Measurements from ENCODE around the gene SYNE2. TPM values are rescaled to one million over a fixed set of nuclear protein-coding genes. Genes with fewer than 3 reads are reported as not detected.
"Not testable (repeated sequence)": the region's sequence is repeated elsewhere in the genome, so short reads cannot be mapped to it uniquely, and the experiment has no call there.

The SYNE2 gene
- total RNA-seq, 1 donor from 2014 or later, result 121 TPM

DNA sequence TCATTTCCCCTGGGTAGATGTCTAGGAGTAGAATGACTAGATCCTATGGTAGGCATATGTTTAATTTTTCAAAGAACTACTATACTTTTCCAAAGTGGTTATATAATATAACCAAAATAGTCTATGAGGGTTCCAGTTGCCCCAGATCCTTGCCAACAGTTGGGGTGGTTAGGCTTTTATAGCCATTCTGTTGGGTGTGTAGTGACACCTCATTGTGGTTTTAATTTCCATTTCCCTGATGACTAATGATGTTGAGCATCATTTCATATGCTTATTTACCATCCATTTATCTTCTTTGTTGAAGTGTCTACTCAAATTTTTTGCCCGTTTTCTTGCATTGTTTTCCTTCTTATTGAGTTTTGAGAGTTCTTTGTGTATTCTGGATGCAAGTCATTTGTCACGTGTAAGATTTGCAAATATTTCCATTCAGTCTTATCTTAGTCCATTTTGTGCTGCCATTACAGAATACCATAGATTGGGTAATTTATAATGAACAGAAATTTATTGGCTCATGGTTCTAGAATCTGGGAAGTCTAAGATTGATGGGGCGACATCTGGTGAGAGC, 4.7 kb downstream of the SYNE2 start:
- ATAC-seq, result no peak
- DNase-seq, result no peak
- peaks cover 19% of the 10 kb centered on the region for H3K4me1 ChIP-seq
- no peak overlapping the region for H3K27ac ChIP-seq
- H3K4me3 ChIP-seq, result no peak overlapping the region
- TF ChIP-seq, protein P1, sequence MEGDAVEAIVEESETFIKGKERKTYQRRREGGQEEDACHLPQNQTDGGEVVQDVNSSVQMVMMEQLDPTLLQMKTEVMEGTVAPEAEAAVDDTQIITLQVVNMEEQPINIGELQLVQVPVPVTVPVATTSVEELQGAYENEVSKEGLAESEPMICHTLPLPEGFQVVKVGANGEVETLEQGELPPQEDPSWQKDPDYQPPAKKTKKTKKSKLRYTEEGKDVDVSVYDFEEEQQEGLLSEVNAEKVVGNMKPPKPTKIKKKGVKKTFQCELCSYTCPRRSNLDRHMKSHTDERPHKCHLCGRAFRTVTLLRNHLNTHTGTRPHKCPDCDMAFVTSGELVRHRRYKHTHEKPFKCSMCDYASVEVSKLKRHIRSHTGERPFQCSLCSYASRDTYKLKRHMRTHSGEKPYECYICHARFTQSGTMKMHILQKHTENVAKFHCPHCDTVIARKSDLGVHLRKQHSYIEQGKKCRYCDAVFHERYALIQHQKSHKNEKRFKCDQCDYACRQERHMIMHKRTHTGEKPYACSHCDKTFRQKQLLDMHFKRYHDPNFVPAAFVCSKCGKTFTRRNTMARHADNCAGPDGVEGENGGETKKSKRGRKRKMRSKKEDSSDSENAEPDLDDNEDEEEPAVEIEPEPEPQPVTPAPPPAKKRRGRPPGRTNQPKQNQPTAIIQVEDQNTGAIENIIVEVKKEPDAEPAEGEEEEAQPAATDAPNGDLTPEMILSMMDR (IDR thresholded peaks at IDR 0.05), result no peak
- no peaks in the 10 kb centered on the region for H3K27me3 ChIP-seq
- intact Hi-C loops (cut with DNase I), result no loop called here
- H3K36me3 ChIP-seq, result no peaks in the 10 kb centered on the region
- H3K9me3 ChIP-seq, result no peaks in the 10 kb centered on the region

DNA sequence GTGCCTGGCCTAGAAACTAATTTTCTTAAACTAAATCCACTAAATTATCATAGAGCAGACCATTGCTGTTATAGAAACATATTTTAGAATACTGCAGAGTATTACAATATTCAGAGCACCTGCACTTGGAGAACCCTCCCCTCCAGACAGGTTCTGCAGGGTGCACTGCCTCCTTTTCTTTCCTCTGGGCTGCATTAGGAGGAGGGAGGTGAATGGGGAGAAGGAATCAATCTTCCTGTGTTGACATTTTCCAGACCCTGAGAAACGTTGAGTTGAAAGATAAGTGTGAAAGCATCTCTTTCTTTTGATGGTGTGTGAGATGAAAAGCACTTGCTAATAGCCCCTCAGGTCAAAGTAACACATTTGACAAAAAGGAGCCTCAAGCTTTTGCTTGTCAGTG, 7.3 kb downstream of the SYNE2 start:
- peaks cover 12% of the 10 kb centered on the region for H3K4me1 ChIP-seq
- no peak for DNase-seq
- no peak overlapping the region for H3K27ac ChIP-seq
- H3K4me3 ChIP-seq, result no peak overlapping the region
- no peaks in the 10 kb centered on the region for H3K27me3 ChIP-seq
- TF ChIP-seq, protein P1 (IDR thresholded peaks at IDR 0.05), result no peak
- no peaks in the 10 kb centered on the region for H3K36me3 ChIP-seq
- intact Hi-C loops (cut with DNase I), result no loop called here
- H3K9me3 ChIP-seq, result no peaks in the 10 kb centered on the region
- no peak for ATAC-seq

DNA sequence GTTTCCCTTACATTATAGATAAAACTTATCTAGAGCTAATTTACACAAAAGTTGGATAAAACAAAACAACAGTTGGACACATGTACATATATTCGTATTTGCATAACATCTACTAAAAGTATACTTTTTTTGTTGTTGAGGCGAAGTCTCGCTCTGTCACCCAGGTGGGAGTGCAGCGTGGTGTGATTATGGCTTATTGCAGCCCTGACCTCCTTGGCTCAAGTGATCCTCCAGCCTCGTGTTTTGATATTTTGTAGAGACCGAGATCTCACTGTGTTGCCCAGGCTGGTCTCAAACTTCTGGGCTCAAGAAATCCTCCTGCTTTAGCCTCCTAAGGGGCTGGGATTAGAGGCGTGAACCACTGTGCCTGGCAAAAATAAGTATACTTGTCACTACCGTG, 9.4 kb downstream of the SYNE2 start:
- intact Hi-C loops (cut with DNase I), result no loop called here
- no peak overlapping the region for H3K27ac ChIP-seq

DNA sequence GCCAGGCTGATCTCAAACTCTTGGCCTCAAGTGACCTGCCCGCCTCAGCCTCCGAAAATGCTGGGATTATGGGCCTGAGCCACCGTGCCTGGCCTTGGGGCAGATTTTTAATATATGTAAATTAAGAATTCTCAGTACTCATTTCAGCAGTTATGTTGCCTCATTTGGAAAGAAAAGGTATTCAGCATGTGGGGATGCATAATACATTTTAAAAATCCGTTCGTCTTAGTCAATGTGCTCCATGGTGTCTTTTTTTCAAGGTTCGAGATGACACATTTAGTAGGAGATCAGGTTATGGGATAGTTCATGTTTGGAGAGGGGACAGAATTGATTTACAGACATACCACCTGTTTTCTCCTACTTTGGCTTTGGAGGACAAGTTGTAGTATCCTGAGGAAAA, 10.2 kb downstream of the SYNE2 start:
- no peaks in the 10 kb centered on the region for H3K9me3 ChIP-seq
- H3K27ac ChIP-seq, result no peak overlapping the region
- TF ChIP-seq, protein P1 (IDR thresholded peaks at IDR 0.05), result no peak
- H3K4me3 ChIP-seq, result no peak overlapping the region
- peaks cover under 1% of the 10 kb centered on the region for H3K4me1 ChIP-seq
- DNase-seq (no peak), ATAC-seq (no peak)
- intact Hi-C loops (cut with DNase I), result no loop called here
- no peaks in the 10 kb centered on the region for H3K27me3 ChIP-seq
- H3K36me3 ChIP-seq, result no peaks in the 10 kb centered on the region

More for the DNA sequence above, 9.4 kb downstream of the SYNE2 start:
- ATAC-seq (no peak), DNase-seq (no peak)
- H3K4me3 ChIP-seq, result no peak overlapping the region
- H3K4me1 ChIP-seq, result no peaks in the 10 kb centered on the region
- TF ChIP-seq, protein P1 (IDR thresholded peaks at IDR 0.05), result no peak
- H3K27me3 ChIP-seq, result no peaks in the 10 kb centered on the region
- H3K9me3 ChIP-seq, result no peaks in the 10 kb centered on the region
- no peaks in the 10 kb centered on the region for H3K36me3 ChIP-seq

DNA sequence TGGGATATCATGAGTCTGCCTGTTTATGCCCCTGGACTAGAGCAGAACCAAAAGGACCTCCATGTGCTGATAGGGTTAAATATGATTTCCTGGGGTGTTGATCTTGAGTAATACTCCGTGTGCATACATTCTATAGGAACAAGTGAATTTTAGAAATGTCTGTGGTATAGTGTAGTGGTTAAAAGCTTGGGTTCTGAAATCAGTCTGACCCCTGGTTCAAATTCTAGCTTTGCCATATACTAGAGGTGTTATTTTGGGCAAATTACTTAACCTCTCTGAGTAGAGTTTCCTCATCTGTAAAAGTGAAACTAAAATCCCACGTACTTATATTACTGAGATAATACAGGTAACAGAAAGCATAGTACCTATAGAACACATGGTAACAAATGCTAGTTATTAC, 12.0 kb downstream of the SYNE2 start:
- H3K4me3 ChIP-seq, result peak overlapping the region; percentile 34
- peak overlapping the region; percentile 84 for H3K27ac ChIP-seq
- H3K9me3 ChIP-seq; DNase-seq; intact Hi-C loops (cut with DNase I); H3K36me3 ChIP-seq; H3K27me3 ChIP-seq; H3K4me1 ChIP-seq: not testable (repeated sequence)
- ATAC-seq, result peak; percentile 45

DNA sequence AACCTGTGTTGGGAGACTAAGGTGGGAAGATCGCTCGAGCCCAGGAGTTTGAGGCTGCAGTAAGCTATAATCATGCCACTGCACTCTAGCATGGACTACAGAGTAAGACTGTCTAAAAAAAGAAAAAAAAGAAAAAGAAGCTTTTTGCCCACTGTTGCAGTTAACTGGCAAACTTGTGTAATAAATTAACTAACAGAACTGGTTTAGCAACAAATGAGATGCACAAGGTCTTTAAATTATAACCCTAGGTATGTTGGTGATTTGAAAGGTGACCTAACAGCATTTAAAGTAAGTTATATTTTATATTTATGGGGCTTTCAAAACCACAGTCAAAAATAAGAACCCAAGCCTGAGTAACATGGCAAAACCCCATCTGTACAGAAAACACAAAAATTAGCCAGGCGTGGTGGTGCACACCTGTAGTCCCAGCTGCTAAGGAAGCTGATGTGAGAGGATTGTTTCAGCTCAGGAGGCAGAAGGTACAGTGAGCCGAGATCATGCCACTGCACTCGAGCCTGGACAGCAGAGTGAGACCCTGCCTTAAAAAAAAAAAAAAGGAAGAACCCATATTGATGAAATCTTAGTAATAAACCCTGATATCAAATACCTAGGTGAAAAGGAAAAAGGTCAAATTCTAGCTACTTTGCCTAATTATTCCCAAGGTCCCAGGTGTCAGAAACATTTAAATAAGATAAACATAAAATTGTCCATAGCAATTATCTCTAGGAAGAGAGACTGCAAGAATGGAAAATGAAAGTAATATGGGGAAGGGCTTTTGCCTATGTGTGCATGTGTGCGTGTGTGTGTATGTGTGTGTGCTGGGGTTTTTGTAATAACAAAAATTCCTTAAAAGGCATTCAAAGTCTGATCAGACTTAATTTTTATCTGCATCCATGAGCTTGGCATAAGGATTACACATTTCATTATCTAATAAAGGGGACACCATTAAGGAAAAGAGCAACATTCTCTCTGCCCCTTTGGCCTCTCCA, 15.4 kb downstream of the SYNE2 start:
- DNase-seq (no peak), ATAC-seq (no peak)
- no peak overlapping the region for H3K4me3 ChIP-seq
- no peaks in the 10 kb centered on the region for H3K36me3 ChIP-seq
- intact Hi-C loops (cut with DNase I), result no loop called here
- TF ChIP-seq, protein P1 (IDR thresholded peaks at IDR 0.05), result no peak
- no peaks in the 10 kb centered on the region for H3K27me3 ChIP-seq
- peaks cover 7% of the 10 kb centered on the region for H3K4me1 ChIP-seq
- no peaks in the 10 kb centered on the region for H3K9me3 ChIP-seq
- H3K27ac ChIP-seq, result peak overlapping the region; percentile 11

DNA sequence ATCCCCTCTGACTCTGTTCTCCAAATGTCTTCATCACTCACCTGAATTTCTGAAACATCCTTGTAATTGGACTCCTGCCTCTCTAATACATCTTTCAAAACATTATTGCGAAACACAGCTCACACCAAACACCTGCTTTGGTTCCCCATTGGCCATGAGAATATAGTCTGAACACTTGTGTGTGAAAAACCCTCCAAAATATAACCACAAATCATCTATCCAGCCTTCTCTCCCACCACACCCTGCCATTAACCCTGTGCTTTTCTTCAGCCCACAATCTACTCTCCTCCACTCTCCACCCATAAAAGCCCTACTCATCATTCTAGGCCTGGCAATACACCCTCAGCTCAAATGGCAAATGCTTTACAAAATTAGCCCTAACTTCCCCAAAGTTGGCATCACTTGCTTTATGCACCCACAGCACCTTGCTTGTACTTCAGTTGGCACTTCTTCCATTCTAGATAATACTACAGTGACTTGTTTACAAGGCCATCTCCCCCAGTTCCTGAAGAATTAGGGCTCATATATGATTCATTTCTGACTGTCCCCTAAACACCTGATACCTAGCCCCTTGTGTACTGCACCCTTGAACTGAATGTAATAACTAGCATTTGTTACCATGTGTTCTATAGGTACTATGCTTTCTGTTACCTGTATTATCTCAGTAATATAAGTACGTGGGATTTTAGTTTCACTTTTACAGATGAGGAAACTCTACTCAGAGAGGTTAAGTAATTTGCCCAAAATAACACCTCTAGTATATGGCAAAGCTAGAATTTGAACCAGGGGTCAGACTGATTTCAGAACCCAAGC, 17.3 kb downstream of the SYNE2 start:
- ATAC-seq, result peak; percentile 45
- H3K36me3 ChIP-seq; H3K27me3 ChIP-seq; H3K4me3 ChIP-seq; intact Hi-C loops (cut with DNase I); H3K9me3 ChIP-seq; DNase-seq: not testable (repeated sequence)
- peak overlapping the region; percentile 17 for H3K27ac ChIP-seq
- H3K4me1 ChIP-seq, result peaks cover 25% of the 10 kb centered on the region

DNA sequence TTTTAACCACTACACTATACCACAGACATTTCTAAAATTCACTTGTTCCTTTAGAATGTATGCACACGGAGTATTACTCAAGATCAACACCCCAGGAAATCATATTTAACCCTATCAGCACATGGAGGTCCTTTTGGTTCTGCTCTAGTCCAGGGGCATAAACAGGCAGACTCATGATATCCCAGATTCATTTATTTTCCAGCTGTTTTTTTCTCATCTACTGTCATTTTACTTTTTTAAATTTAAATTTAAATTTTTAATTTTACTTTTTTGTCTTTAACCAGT, 17.9 kb downstream of the SYNE2 start:
- H3K9me3 ChIP-seq; H3K36me3 ChIP-seq; H3K4me3 ChIP-seq; H3K27ac ChIP-seq; ATAC-seq; intact Hi-C loops (cut with DNase I); H3K27me3 ChIP-seq; DNase-seq: not testable (repeated sequence)
- H3K4me1 ChIP-seq, result peaks cover 28% of the 10 kb centered on the region

Measured in upper lobe of right lung (tissue), 1 donor.